A549 (cell line): Measurements from ENCODE around the gene PTPN9. TPM values are rescaled to one million over a fixed set of nuclear protein-coding genes. Genes with fewer than 3 reads are reported as not detected.

Source experiments
- ATAC-seq, 2 experiments: fragments of 200-7000 bp in 1 of 2; fragments of >200 bp in 1 of 2; cut with Nextera tagmentation in 1 of 2; cut with Tn5 transposase in 1 of 2; 3 replicates each; pipeline versions ENCODE4 v1.8.0 to v1.9.1; 2018 to 2020; ENCODE audit warnings: mild to moderate bottlenecking in 1 of 2, moderate library complexity in 1 of 2
- CTCF ChIA-PET: fragments of 300-600 bp; sonication (Branson Sonifier 250); formaldehyde crosslinking; extraction: SDS; loops from one replicate; lab custom pipeline; 2021; ENCODE audit warnings: antibody characterized with exemption, inconsistent platforms; lab: Yijun Ruan, JAX
- POLR2A ChIA-PET: fragments of 350-600 bp; formaldehyde crosslinking; extraction: SDS; loops from one replicate; lab custom pipeline; 2021; ENCODE audit warnings: antibody characterized with exemption, inconsistent platforms; lab: Yijun Ruan, JAX
- DNase-seq, 2 experiments: peaks; one replicate each; pipeline versions ENCODE4 v3.0.0 to v3.0.0-alpha.2; 2011 to 2016; ENCODE audit warnings: low read depth in 1 of 2, low spot score in 1 of 2
- FAIRE-seq: peaks from 2 replicates; lab custom pipeline; 2011; peaks lifted over from hg19 to GRCh38; lab: Jason Lieb, UNC
- H3K27ac ChIP-seq, 2 experiments: fragments of >200 bp; sonication (Bioruptor Twin); formaldehyde crosslinking; 3 replicates each; pipeline ENCODE4 v1.5.1; 2016 to 2017
- H3K4me1 ChIP-seq: fragments of >200 bp; sonication (Bioruptor Twin); formaldehyde crosslinking; 3 replicates; pipeline ENCODE4 v1.6.1; 2016
- H3K4me2 ChIP-seq: fragments of >200 bp; sonication (Bioruptor Twin); formaldehyde crosslinking; 3 replicates; pipeline ENCODE4 v1.6.1; 2016
- H3K4me3 ChIP-seq: fragments of >200 bp; sonication (Bioruptor Twin); formaldehyde crosslinking; 3 replicates; pipeline ENCODE4 v1.5.1; 2016
- H3K9me3 ChIP-seq: fragments of >200 bp; sonication (Bioruptor Twin); formaldehyde crosslinking; 3 replicates; pipeline ENCODE4 v1.6.1; 2016
- CBX2 ChIP-seq: fragments of 200-600 bp; sonication (generic); IDR thresholded peaks from 2 replicates; pipeline ENCODE4 v1.6.1; 2016; ENCODE audit warnings: low read depth, mild to moderate bottlenecking, borderline replicate concordance
- CHD2 ChIP-seq: fragments of 150-350 bp; IDR thresholded peaks from 2 replicates; pipeline ENCODE4 v1.6.1; 2014; ENCODE audit warnings: low read length; ENCODE audit not compliant: partially characterized antibody
- EHF ChIP-seq: fragments of 250-450 bp; sonication (Bioruptor Pico); IDR thresholded peaks from 2 replicates; pipeline ENCODE4 v1.5.0; 2020; ENCODE audit warnings: mild to moderate bottlenecking
- ESRRA ChIP-seq: fragments of 150-350 bp; IDR thresholded peaks from 2 replicates; pipeline ENCODE4 v1.6.1; 2014; ENCODE audit warnings: mild to moderate bottlenecking, low read length, borderline replicate concordance
- FOSB ChIP-seq: fragments of 250-450 bp; sonication (Bioruptor Pico); IDR thresholded peaks from 2 replicates; pipeline ENCODE4 v1.5.0; 2020; ENCODE audit warnings: mild to moderate bottlenecking, moderate library complexity
- FOXS1 ChIP-seq: fragments of 250-450 bp; sonication (Bioruptor Pico); IDR thresholded peaks from 2 replicates; pipeline ENCODE4 v1.5.0; 2020; ENCODE audit warnings: mild to moderate bottlenecking, moderate library complexity
- GATA3 ChIP-seq: IDR thresholded peaks from 2 replicates; pipeline ENCODE4 v1.6.1; 2012; ENCODE audit warnings: borderline replicate concordance
- HDAC2 ChIP-seq: fragments of 200-600 bp; sonication (generic); IDR thresholded peaks from 2 replicates; pipeline ENCODE4 v1.6.1; 2016
- HEYL ChIP-seq: fragments of 250-450 bp; sonication (Bioruptor Pico); IDR thresholded peaks from 2 replicates; pipeline ENCODE4 v1.8.0; 2021; ENCODE audit warnings: mild to moderate bottlenecking, moderate library complexity
- HOXA7 ChIP-seq: fragments of 250-450 bp; sonication (Bioruptor Pico); IDR thresholded peaks from 2 replicates; pipeline ENCODE4 v1.5.0; 2020; ENCODE audit warnings: mild to moderate bottlenecking, moderate library complexity
- HOXB13 ChIP-seq: fragments of 250-450 bp; sonication (Bioruptor Pico); IDR thresholded peaks from 2 replicates; pipeline ENCODE4 v1.5.0; 2020; ENCODE audit warnings: low read depth, mild to moderate bottlenecking, moderate library complexity
- KDM5A ChIP-seq: fragments of 200-600 bp; sonication (generic); IDR thresholded peaks from 2 replicates; pipeline ENCODE4 v1.6.1; 2016; ENCODE audit warnings: antibody characterized with exemption, mild to moderate bottlenecking
- MAX ChIP-seq: IDR thresholded peaks from 2 replicates; pipeline ENCODE4 v1.6.1; 2012
- MAZ ChIP-seq: fragments of 150-350 bp; IDR thresholded peaks from 2 replicates; pipeline ENCODE4 v1.6.1; 2014; ENCODE audit warnings: antibody characterized with exemption, low read depth, low read length, borderline replicate concordance
- MYC ChIP-seq: IDR thresholded peaks from 2 replicates; pipeline ENCODE4 v1.6.1; 2012; ENCODE audit warnings: mild to moderate bottlenecking, inconsistent platforms, low read length, improper control_type of control experiment, borderline replicate concordance
- PHF8 ChIP-seq: fragments of 200-600 bp; sonication (generic); IDR thresholded peaks from 2 replicates; pipeline ENCODE4 v1.6.1; 2016; ENCODE audit warnings: low read depth, mild to moderate bottlenecking, antibody characterized with exemption, moderate library complexity, borderline replicate concordance
- POLR2A ChIP-seq: IDR thresholded peaks from 2 replicates; pipeline ENCODE4 v1.6.1; 2012; ENCODE audit warnings: mild to moderate bottlenecking, low read length
- RCOR1 ChIP-seq: fragments of 150-350 bp; IDR thresholded peaks from 2 replicates; pipeline ENCODE4 v1.6.1; 2014; ENCODE audit warnings: antibody characterized with exemption, low read length, low read depth
- REST ChIP-seq: fragments of 200-600 bp; sonication (generic); IDR thresholded peaks from 2 replicates; pipeline ENCODE4 v1.6.1; 2016; ENCODE audit warnings: antibody characterized with exemption, mild to moderate bottlenecking, moderate library complexity
- SMC3 ChIP-seq: fragments of >200 bp; sonication (Bioruptor Twin); formaldehyde crosslinking; IDR thresholded peaks from 3 replicates; pipeline ENCODE4 v1.6.1; 2018; ENCODE audit warnings: inconsistent platforms
- ZFP36 ChIP-seq: fragments of 450-650 bp; IDR thresholded peaks from 2 replicates; pipeline ENCODE4 v1.6.1; 2014; ENCODE audit warnings: borderline replicate concordance; ENCODE audit not compliant: partially characterized antibody
- ZSCAN20 ChIP-seq: fragments of 250-450 bp; sonication (Bioruptor Pico); IDR thresholded peaks from 2 replicates; pipeline ENCODE4 v1.8.0; 2022; ENCODE audit warnings: mild to moderate bottlenecking, moderate library complexity
- WGBS: methylation state at CpG from one replicate; pipeline ENCODE4 v1.1.6; 2017; ENCODE audit errors: missing lambda C conversion rate; 5-methylcytosine and 5-hydroxymethylcytosine counted together
- polyA plus RNA-seq, 4 experiments: library from polyadenylated mRNA; depleted of rRNA in 3 of 4; stranded (reverse); fragments of >200 nt; fragmentation: RNase III in 1 of 4; extraction: RNeasy Plus Mini Kit Qiagen cat#74134 plus additional on column Dnase treatment in 1 of 4; gene quantifications; 2 replicates in 3 of 4; 3 replicates in 1 of 4; pipeline ENCODE4 v1.2.3, GENCODE V29; 2011 to 2017
- TF ChIP-seq, protein P1 (sequence below): IDR thresholded peaks from 2 replicates; pipeline ENCODE4 v1.6.1; 2012

The PTPN9 gene
- polyA plus RNA-seq, 2 of the 4 experiments (the other 2 are of a cell fraction) = 29.5 to 60.2 TPM

DNA sequence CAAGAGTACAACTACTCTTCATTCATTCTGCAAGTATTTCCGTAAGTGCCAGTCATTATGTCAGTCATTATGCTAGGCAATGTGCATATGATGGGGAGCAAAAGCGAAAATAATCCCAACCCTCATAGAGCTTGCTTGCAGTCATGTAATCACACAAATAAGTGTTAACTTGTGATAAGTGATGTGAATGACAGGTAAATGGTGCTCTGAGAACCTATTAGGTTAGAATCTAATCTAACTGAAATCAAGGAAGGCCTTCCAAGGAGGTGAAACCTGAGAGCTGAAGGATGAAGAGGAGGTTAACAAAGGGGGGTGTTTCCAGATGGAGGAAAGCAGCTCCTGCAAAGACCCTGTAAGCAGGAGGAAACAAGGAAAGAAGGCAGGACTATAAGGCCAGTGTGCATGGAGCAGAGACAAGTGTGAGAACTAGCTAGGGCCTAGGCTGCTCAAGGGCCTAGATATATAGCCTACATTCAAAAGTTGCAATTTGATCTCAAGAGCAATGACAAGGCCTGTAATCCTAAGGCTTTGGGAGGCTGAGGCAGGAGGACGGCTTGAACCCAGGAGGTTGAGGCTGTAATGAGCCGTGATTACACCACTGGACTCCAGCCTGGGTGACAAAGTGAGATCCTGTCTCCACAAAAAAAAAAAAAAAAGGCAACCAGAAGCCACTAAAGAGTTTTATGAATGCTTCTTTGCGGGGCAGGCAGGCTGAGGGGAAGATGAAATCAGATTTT is 5.3 kb downstream of the PTPN9 start:
- Histone ChIP-seq H3K4me2 (peak overlapping the region; percentile 56), H3K4me1 (peaks cover 34% of the 10 kb centered on the region), H3K9me3 (no peaks in the 10 kb centered on the region), H3K4me3 (no peak overlapping the region), H3K27ac (peak overlapping the region; percentile 6 to 52; a peak in 4 of 6 replicates)
- TF ChIP-seq HOXA7 (CRISPR knock-in tag) (no peak), FOXS1 (CRISPR knock-in tag) (no peak), SMC3 (no peak), HOXB13 (CRISPR knock-in tag) (no peak), MAX (no peak), GATA3 (no peak), MYC (no peak), CBX2 (no peak)
- DNase-seq (no peak), FAIRE-seq (no peak), ATAC-seq (0 out of 6 replicates have a peak, but pooled peaks of 1 of the 2 experiments have one; percentile 4)
- CTCF ChIA-PET = interaction anchor here (0.7 to 2.4 kb wide), 8 partner anchors 18 to 205 kb away, joined by 3 to 9 read pairs (median 4); partner anchors contain the start of gene IMP3
- WGBS = 95% methylated on average over 5 of the region's 5 CpGs
- POLR2A ChIA-PET = interaction anchor here (0.6 to 0.7 kb wide), 2 partner anchors 52 to 206 kb away, joined by 3 read pairs; partner anchors contain the start of gene SNUPN

GRCh38 chr15:75570126-75570845 is 8.8 kb downstream of the PTPN9 start:
- WGBS = 92% methylated on average over 8 of the region's 8 CpGs
- POLR2A ChIA-PET = no interaction called here
- DNase-seq = no peak
- CTCF ChIA-PET = interaction anchor here (0.6 to 2.7 kb wide), 4 partner anchors 9 to 165 kb away, joined by 3 to 10 read pairs (median 3); partner anchors contain the start of gene PTPN9
- Histone ChIP-seq H3K27ac (no peak overlapping the region), H3K4me1 (peaks cover 33% of the 10 kb centered on the region)
- TF ChIP-seq CBX2 = no peak
- no peak for TF ChIP-seq KDM5A
- no peak for TF ChIP-seq RCOR1
- TF ChIP-seq ZFP36 = no peak
- TF ChIP-seq, all 56 proteins: peak for 0
- H3K9me3 ChIP-seq = no peaks in the 10 kb centered on the region
- FAIRE-seq = no peak
- no peak overlapping the region for H3K4me3 ChIP-seq
- H3K4me2 ChIP-seq = no peak overlapping the region
- ATAC-seq = no peak

DNA sequence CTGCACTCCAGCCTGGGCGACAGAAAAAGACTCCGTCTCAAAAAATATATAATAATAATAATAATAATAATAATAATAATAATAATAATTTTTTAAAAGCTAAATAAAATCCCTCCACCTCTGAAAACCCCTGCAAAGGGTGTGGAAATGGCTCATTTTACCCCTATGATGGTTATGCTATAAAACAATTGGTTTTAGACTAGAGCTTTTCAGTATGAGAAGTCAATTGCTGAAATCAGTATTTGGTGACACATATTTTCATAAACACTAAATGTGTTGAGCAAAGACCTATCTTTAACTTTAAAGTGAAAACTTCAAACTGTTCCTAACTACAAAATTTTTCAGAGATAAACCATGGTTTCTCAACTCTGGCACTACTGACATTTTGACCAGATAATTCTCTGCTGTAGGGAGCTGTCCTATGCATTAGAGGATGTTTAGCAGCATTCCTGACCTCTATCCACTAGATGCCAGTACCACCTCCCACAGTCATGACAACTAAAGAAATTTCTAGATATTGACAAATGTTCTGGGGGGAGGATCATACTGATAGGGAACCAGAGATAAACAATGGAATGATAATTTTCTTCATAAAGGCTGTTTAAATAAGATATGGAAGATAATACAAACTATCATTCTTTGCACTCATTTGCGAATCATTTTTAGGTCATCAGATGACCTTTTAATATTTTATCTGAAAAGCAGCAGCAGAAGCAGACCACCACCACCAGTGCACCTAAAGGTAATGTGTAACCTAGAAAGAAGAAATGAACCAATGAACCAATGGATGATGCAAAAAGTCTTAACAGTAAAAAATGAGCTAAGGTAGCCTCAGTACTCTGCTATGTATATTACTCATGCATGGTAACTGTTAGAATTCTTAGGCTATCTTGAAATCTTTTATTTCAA is 13.8 kb downstream of the PTPN9 start:
- DNase-seq = no peak
- CTCF ChIA-PET = interaction anchor here (0.7 to 3.4 kb wide), 9 partner anchors 8 to 626 kb away, joined by 3 to 16 read pairs (median 3); partner anchors contain the start of gene PTPN9
- H3K9me3 ChIP-seq = no peaks in the 10 kb centered on the region
- POLR2A ChIA-PET = interaction anchor here (0.9 to 1.4 kb wide), 2 partner anchors 14 to 198 kb away, joined by 3 to 6 read pairs; partner anchors contain the start of gene PTPN9
- H3K27ac ChIP-seq = peak overlapping the region in 1 of 2 experiments; percentile 1; a peak in 1 of 6 replicates
- 88% methylated on average over 3 of the region's 3 CpGs for WGBS
- peaks cover 11% of the 10 kb centered on the region for H3K4me1 ChIP-seq
- peak; percentile 49 to 66; a peak in 5 of 6 replicates for ATAC-seq
- no peak overlapping the region for H3K4me3 ChIP-seq
- TF ChIP-seq REST (no peak), PHF8 (no peak), EHF (CRISPR knock-in tag) (no peak), CHD2 (no peak), RCOR1 (no peak), HDAC2 (no peak), POLR2A (no peak), HEYL (CRISPR knock-in tag) (no peak), FOSB (CRISPR knock-in tag) (no peak), MAZ (no peak), ESRRA (no peak), ZSCAN20 (CRISPR knock-in tag) (no peak)
- TF ChIP-seq, protein P1, sequence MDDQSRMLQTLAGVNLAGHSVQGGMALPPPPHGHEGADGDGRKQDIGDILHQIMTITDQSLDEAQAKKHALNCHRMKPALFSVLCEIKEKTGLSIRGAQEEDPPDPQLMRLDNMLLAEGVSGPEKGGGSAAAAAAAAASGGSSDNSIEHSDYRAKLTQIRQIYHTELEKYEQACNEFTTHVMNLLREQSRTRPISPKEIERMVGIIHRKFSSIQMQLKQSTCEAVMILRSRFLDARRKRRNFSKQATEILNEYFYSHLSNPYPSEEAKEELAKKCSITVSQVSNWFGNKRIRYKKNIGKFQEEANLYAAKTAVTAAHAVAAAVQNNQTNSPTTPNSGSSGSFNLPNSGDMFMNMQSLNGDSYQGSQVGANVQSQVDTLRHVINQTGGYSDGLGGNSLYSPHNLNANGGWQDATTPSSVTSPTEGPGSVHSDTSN = no peak
- no peak for FAIRE-seq
- H3K4me2 ChIP-seq = peak overlapping the region; percentile 25
